H9 (cell line): ENCODE results near the gene TLDC2. TPM values are rescaled to one million over a fixed set of nuclear protein-coding genes. Genes with fewer than 3 reads are reported as not detected.

ENCODE experiments used
- DNase-seq: peaks from one replicate; pipeline ENCODE4 v3.0.0-alpha.2; 2017
- H2AFZ ChIP-seq: one replicate; pipeline ENCODE4 v1.6.1; 2013; ENCODE audit warnings: mild to moderate bottlenecking, low read length, control low read depth, moderate library complexity
- H2AK5ac ChIP-seq: 2 replicates; pipeline ENCODE4 v1.6.1; 2013; ENCODE audit warnings: low read length, control low read depth, mixed read lengths; ENCODE audit not compliant: insufficient read length
- H2BK120ac ChIP-seq: one replicate; pipeline ENCODE4 v1.6.1; 2013; ENCODE audit warnings: low read depth, mild to moderate bottlenecking, low read length, control low read depth, inconsistent platforms; ENCODE audit not compliant: poor library complexity, severe bottlenecking
- H2BK12ac ChIP-seq: 2 replicates; pipeline ENCODE4 v1.6.1; 2013; ENCODE audit warnings: low read length, control low read depth, mixed read lengths, low read depth; ENCODE audit not compliant: insufficient read length
- H2BK15ac ChIP-seq: 2 replicates; pipeline ENCODE4 v1.6.1; 2013; ENCODE audit warnings: low read depth, low read length, control low read depth
- H2BK20ac ChIP-seq: one replicate; pipeline ENCODE4 v1.6.1; 2013; ENCODE audit warnings: low read depth, mild to moderate bottlenecking, low read length, control low read depth, inconsistent platforms; ENCODE audit not compliant: poor library complexity, severe bottlenecking
- H2BK5ac ChIP-seq: 2 replicates; pipeline ENCODE4 v1.6.1; 2013; ENCODE audit warnings: low read length, control low read depth, mixed read lengths; ENCODE audit not compliant: insufficient read length
- H3K14ac ChIP-seq: 2 replicates; pipeline ENCODE4 v1.6.1; 2013; ENCODE audit warnings: low read length, control low read depth; ENCODE audit not compliant: insufficient read depth
- H3K18ac ChIP-seq: 2 replicates; pipeline ENCODE4 v1.6.1; 2013; ENCODE audit warnings: low read depth, mild to moderate bottlenecking, mixed read lengths, low read length, control low read depth; ENCODE audit not compliant: insufficient read length
- H3K23ac ChIP-seq: 2 replicates; pipeline ENCODE4 v1.6.1; 2013; ENCODE audit warnings: low read length, control low read depth, mixed read lengths, low read depth; ENCODE audit not compliant: insufficient read length
- H3K23me2 ChIP-seq: 2 replicates; pipeline ENCODE4 v1.6.1; 2013; ENCODE audit warnings: low read depth, mild to moderate bottlenecking, mixed read lengths, low read length, control low read depth; ENCODE audit not compliant: insufficient read length, poor library complexity, severe bottlenecking
- H3K27ac ChIP-seq: 2 replicates; pipeline ENCODE4 v1.5.1; 2013; ENCODE audit warnings: low read length, control low read depth, mixed read lengths, low read depth; ENCODE audit not compliant: insufficient read length
- H3K27me3 ChIP-seq: 2 replicates; pipeline ENCODE4 v1.6.1; 2013; ENCODE audit warnings: low read length, control low read depth, inconsistent platforms; ENCODE audit not compliant: insufficient read depth
- H3K4ac ChIP-seq: 2 replicates; pipeline ENCODE4 v1.6.1; 2013; ENCODE audit warnings: low read depth, mild to moderate bottlenecking, control low read depth, inconsistent platforms, low read length, moderate library complexity
- H3K4me1 ChIP-seq: 2 replicates; pipeline ENCODE4 v1.6.1; 2013; ENCODE audit warnings: low read length, control low read depth, inconsistent platforms; ENCODE audit not compliant: insufficient read depth
- H3K4me2 ChIP-seq: 2 replicates; pipeline ENCODE4 v1.6.1; 2013; ENCODE audit warnings: low read length, control low read depth, mixed read lengths; ENCODE audit not compliant: insufficient read length, insufficient read depth
- H3K56ac ChIP-seq: 2 replicates; pipeline ENCODE4 v1.6.1; 2013; ENCODE audit warnings: low read depth, mild to moderate bottlenecking, mixed read lengths, low read length, control low read depth; ENCODE audit not compliant: insufficient read length
- H3K79me1 ChIP-seq: 2 replicates; pipeline ENCODE4 v1.6.1; 2013; ENCODE audit warnings: low read depth, mild to moderate bottlenecking, moderate library complexity, low read length, control low read depth, inconsistent platforms; ENCODE audit not compliant: insufficient read depth, poor library complexity, severe bottlenecking
- H3K79me2 ChIP-seq: 2 replicates; pipeline ENCODE4 v1.6.1; 2013; ENCODE audit warnings: low read length, control low read depth, inconsistent platforms; ENCODE audit not compliant: insufficient read depth
- H3K9ac ChIP-seq: 2 replicates; pipeline ENCODE4 v1.6.1; 2013; ENCODE audit warnings: low read length, control low read depth, mixed read lengths; ENCODE audit not compliant: insufficient read length; ENCODE audit errors: extremely low read depth
- H3K9me3 ChIP-seq: one replicate; pipeline ENCODE4 v1.6.1; 2013; ENCODE audit warnings: low read depth, low read length, inconsistent platforms; ENCODE audit not compliant: control insufficient read depth
- H3T11ph ChIP-seq: one replicate; pipeline ENCODE4 v1.6.1; 2013; ENCODE audit warnings: mild to moderate bottlenecking, low read length, control low read depth, inconsistent platforms
- H4K20me1 ChIP-seq: one replicate; pipeline ENCODE4 v1.6.1; 2013; ENCODE audit not compliant: control insufficient read depth, insufficient read length, insufficient read depth
- H4K5ac ChIP-seq: 2 replicates; pipeline ENCODE4 v1.6.1; 2013; ENCODE audit warnings: low read depth, mild to moderate bottlenecking, mixed read lengths, low read length, control low read depth; ENCODE audit not compliant: insufficient read length
- H4K8ac ChIP-seq: replicated peaks from 2 replicates; pipeline ENCODE4 v1.6.1; 2013; ENCODE audit warnings: low read length, control low read depth, mixed read lengths, low read depth; ENCODE audit not compliant: insufficient read length
- H4K91ac ChIP-seq: 2 replicates; pipeline ENCODE4 v1.6.1; 2013; ENCODE audit warnings: low read depth, mild to moderate bottlenecking, moderate library complexity, mixed read lengths, low read length, control low read depth; ENCODE audit not compliant: insufficient read length
- H3K27ac Mint-ChIP-seq, 3 experiments: 2 replicates in 2 of 3; 3 replicates in 1 of 3; pipeline ENCODE4 v1.8.0; 2020 to 2021; ENCODE audit warnings: mixed read lengths in 3 of 3, mild to moderate bottlenecking in 1 of 3, moderate library complexity in 1 of 3
- H3K27me3 Mint-ChIP-seq: 2 replicates; pipeline ENCODE4 v1.8.0; 2021; ENCODE audit warnings: low read depth, mild to moderate bottlenecking, moderate library complexity, mixed read lengths
- H3K36me3 Mint-ChIP-seq, 3 experiments: 2 replicates in 2 of 3; 3 replicates in 1 of 3; pipeline ENCODE4 v1.8.0; 2020 to 2021; ENCODE audit warnings: low read depth in 3 of 3, mixed read lengths in 3 of 3; ENCODE audit not compliant: insufficient read depth in 1 of 3
- H3K4me1 Mint-ChIP-seq, 2 experiments: 2 replicates each; pipeline ENCODE4 v1.8.0; 2020; ENCODE audit warnings: mixed read lengths in 2 of 2
- H3K4me3 Mint-ChIP-seq, 2 experiments: 2 replicates in 1 of 2; 3 replicates in 1 of 2; pipeline ENCODE4 v1.8.0; 2020 to 2021; ENCODE audit warnings: mild to moderate bottlenecking in 2 of 2, mixed read lengths in 2 of 2, moderate library complexity in 1 of 2
- H3K9me3 Mint-ChIP-seq, 2 experiments: 2 replicates in 1 of 2; 3 replicates in 1 of 2; pipeline ENCODE4 v1.8.0; 2020; ENCODE audit warnings: mild to moderate bottlenecking in 2 of 2, mixed read lengths in 2 of 2, moderate library complexity in 1 of 2
- CTCF ChIP-seq: fragments of 200-600 bp; sonication (generic); conservative IDR thresholded peaks from 3 replicates; pipeline ENCODE4 v1.8.0; 2021; ENCODE audit warnings: antibody characterized with exemption, mild to moderate bottlenecking
- WGBS: extraction: QIAGEN DNeasy Blood & Tissue Kit; methylation state at CpG from one replicate; pipeline ENCODE4 v1.1.7; 2013; ENCODE audit warnings: missing lambda C conversion rate, low lambda C conversion rate, mixed read lengths; ENCODE audit not compliant: insufficient read length; ENCODE audit errors: extremely low coverage; 5-methylcytosine and 5-hydroxymethylcytosine counted together
- total RNA-seq: library from RNA; stranded (reverse); gene quantifications from 2 replicates; pipeline ENCODE4 v1.2.1, GENCODE V29; 2021

Gene TLDC2
- total RNA-seq, 1 experiment from 2014 or later, result 0.11 TPM

- Histone ChIP-seq H3K4me1 (no peaks in the 10 kb centered on the region; the same call in 1 of the 2 replicates), H3K9ac (no peak overlapping the region), H3K79me1 (no peaks in the 10 kb centered on the region), H2AFZ (no peak overlapping the region), H3K9me3 (no peaks in the 10 kb centered on the region), H2AK5ac (no peak overlapping the region), H2BK120ac (no peak overlapping the region), H2BK12ac (no peak overlapping the region), H2BK15ac (no peak overlapping the region), H3K79me2 (no peaks in the 10 kb centered on the region), H3K23me2 (no peaks in the 10 kb centered on the region), H4K20me1 (no peaks in the 10 kb centered on the region), H3K18ac (no peak overlapping the region), H3K27ac (no peak overlapping the region), H3T11ph (no peak overlapping the region), H3K23ac (no peak overlapping the region), H3K4me2 (no peak overlapping the region), H4K5ac (no peak overlapping the region), H2BK20ac (no peak overlapping the region), H3K27me3 (no peaks in the 10 kb centered on the region), H4K91ac (no peak overlapping the region), H3K56ac (no peak overlapping the region), H3K14ac (no peak overlapping the region), H2BK5ac (no peak overlapping the region), H4K8ac (no peak overlapping the region), H3K4ac (no peak overlapping the region)
- Mint-ChIP-seq H3K27ac (no peak overlapping the region; a peak in 1 of 7 replicates), H3K4me1 (peaks cover 24 to 26% of the 10 kb centered on the region in 2 experiments), H3K27me3 (no peaks in the 10 kb centered on the region), H3K36me3 (peaks cover 11 to 14% (median 13%) of the 10 kb centered on the region in 3 experiments), H3K4me3 (no peak overlapping the region), H3K9me3 (peaks cover 9 to 12% of the 10 kb centered on the region in 2 experiments)
- no CpG with 5 or more reads among the region's 1 CpG for WGBS
- DNase-seq, result no peak
- no peak for TF ChIP-seq CTCF
These were observed 28.3 kb upstream of the TLDC2 start for GRCh38 chr20:36847710-36848040.
